HepG2 (cell line): ENCODE data around the gene NEDD8. TPM values are rescaled to one million over a fixed set of nuclear protein-coding genes. Genes with fewer than 3 reads are reported as not detected.

Experiments
- AGO2 ChIP-seq: fragments of 200-400 bp; formaldehyde crosslinking; optimal IDR thresholded peaks from 2 replicates; pipeline ENCODE3; 2017; ENCODE audit warnings: mild to moderate bottlenecking, low read depth, low read length, moderate library complexity
- BORCS8-MEF2B ChIP-seq: sonication (generic); formaldehyde crosslinking; IDR thresholded peaks from 2 replicates; pipeline ENCODE4 v1.8.0; 2022; ENCODE audit warnings: mild to moderate bottlenecking, missing genetic modification reagents
- HIVEP1 ChIP-seq: sonication (generic); formaldehyde crosslinking; IDR thresholded peaks from 2 replicates; pipeline ENCODE4 v1.4.0; 2020; ENCODE audit warnings: mild to moderate bottlenecking, missing genetic modification reagents
- MAFF ChIP-seq: IDR thresholded peaks from 2 replicates; pipeline ENCODE4 v1.6.1; 2011; ENCODE audit warnings: low read depth, low read length, improper control_type of control experiment
- NBN ChIP-seq: fragments of 450-650 bp; conservative IDR thresholded peaks from 2 replicates; pipeline ENCODE4 v1.6.1; 2017
- ZBTB40 ChIP-seq, 2 experiments: fragments of 450-650 bp in 1 of 2; sonication (generic) in 1 of 2; formaldehyde crosslinking in 1 of 2; IDR thresholded peaks; 2 replicates each; pipeline versions ENCODE4 v1.6.1 to v1.8.0; 2016 to 2022; ENCODE audit warnings: antibody characterized with exemption in 1 of 2, mild to moderate bottlenecking in 1 of 2, missing genetic modification reagents in 1 of 2
- ZNF333 ChIP-seq: sonication (generic); formaldehyde crosslinking; IDR thresholded peaks from 2 replicates; pipeline ENCODE4 v1.4.0; 2020; ENCODE audit warnings: mild to moderate bottlenecking, missing genetic modification reagents, borderline replicate concordance
- ZNF576 ChIP-seq: sonication (generic); formaldehyde crosslinking; IDR thresholded peaks from 2 replicates; pipeline ENCODE4 v1.4.0; 2020; ENCODE audit warnings: mild to moderate bottlenecking, missing genetic modification reagents
- ZNF609 ChIP-seq: sonication (generic); formaldehyde crosslinking; IDR thresholded peaks from 2 replicates; pipeline ENCODE4 v1.4.0; 2020; ENCODE audit warnings: mild to moderate bottlenecking, missing genetic modification reagents, borderline replicate concordance
- polyA plus RNA-seq, 8 experiments: library from polyadenylated mRNA; depleted of rRNA in 3 of 8; stranded (reverse) in 7 of 8; unstranded in 1 of 8; fragments of >200 nt; fragmentation: Illumina TruSeq in 4 of 8; extraction: Trizol in 4 of 8; gene quantifications; 2 replicates each; pipeline versions ENCODE4 v1.2.1 to v1.2.3, GENCODE V29; 2011 to 2016; ENCODE audit warnings: low read depth in 4 of 8, missing spikeins in 1 of 8, mixed read lengths in 1 of 8; ENCODE audit not compliant: insufficient read depth in 1 of 8
- total RNA-seq, 5 experiments: library from RNA; depleted of rRNA; stranded (reverse); fragments of >200 nt; fragmentation: Illumina TruSeq; extraction: Trizol; gene quantifications; 2 replicates each; pipeline ENCODE4 v1.2.3, GENCODE V29; 2016; ENCODE audit warnings: low read depth in 1 of 5
- TF ChIP-seq, protein P1 (sequence below): sonication (generic); formaldehyde crosslinking; IDR thresholded peaks from 2 replicates; pipeline ENCODE4 v1.5.0; 2020; ENCODE audit warnings: mild to moderate bottlenecking, missing genetic modification reagents

NEDD8 gene
- total and polyA plus RNA-seq, 2 of the 13 experiments (the other 11 are each of a cell fraction or from before 2014, with no cell fraction given): 535 to 713 TPM

GRCh38 chr14:24181371-24182077, 50.6 kb downstream of the NEDD8 start (continued):
- TF ChIP-seq ZBTB40 (IDR thresholded peaks at IDR 0.05) (no peak), ZBTB40 (CRISPR knock-in tag; IDR thresholded peaks at IDR 0.05) (0 out of 2 replicates have a peak, but pooled peaks have one; percentile 24), BORCS8-MEF2B (CRISPR knock-in tag) (0 out of 2 replicates have a peak, but pooled peaks have one; percentile 22), ZNF609 (CRISPR knock-in tag) (no peak), MAFF (no peak), ZNF333 (CRISPR knock-in tag) (0 out of 2 replicates have a peak, but pooled peaks have one; percentile 7), ZNF576 (CRISPR knock-in tag) (no peak), AGO2 (peak; percentile 97), NBN (no peak), HIVEP1 (CRISPR knock-in tag) (0 out of 2 replicates have a peak, but pooled peaks have one; percentile 22)
- TF ChIP-seq, protein P1, sequence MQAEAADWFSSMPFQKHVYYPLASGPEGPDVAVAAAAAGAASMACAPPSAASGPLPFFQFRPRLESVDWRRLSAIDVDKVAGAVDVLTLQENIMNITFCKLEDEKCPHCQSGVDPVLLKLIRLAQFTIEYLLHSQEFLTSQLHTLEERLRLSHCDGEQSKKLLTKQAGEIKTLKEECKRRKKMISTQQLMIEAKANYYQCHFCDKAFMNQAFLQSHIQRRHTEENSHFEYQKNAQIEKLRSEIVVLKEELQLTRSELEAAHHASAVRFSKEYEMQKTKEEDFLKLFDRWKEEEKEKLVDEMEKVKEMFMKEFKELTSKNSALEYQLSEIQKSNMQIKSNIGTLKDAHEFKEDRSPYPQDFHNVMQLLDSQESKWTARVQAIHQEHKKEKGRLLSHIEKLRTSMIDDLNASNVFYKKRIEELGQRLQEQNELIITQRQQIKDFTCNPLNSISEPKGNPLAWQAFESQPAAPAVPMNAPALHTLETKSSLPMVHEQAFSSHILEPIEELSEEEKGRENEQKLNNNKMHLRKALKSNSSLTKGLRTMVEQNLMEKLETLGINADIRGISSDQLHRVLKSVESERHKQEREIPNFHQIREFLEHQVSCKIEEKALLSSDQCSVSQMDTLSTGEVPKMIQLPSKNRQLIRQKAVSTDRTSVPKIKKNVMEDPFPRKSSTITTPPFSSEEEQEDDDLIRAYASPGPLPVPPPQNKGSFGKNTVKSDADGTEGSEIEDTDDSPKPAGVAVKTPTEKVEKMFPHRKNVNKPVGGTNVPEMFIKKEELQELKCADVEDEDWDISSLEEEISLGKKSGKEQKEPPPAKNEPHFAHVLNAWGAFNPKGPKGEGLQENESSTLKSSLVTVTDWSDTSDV (CRISPR knock-in tag): peak; percentile 57; the same call in 1 of the 2 replicates
